ENCODE results near the gene BATF2. TPM values are rescaled to one million over a fixed set of nuclear protein-coding genes. Genes with fewer than 3 reads are reported as not detected.

Gene BATF2
- total and polyA plus RNA-seq, 2 donors = 0.85 to 5.8 TPM

DNA sequence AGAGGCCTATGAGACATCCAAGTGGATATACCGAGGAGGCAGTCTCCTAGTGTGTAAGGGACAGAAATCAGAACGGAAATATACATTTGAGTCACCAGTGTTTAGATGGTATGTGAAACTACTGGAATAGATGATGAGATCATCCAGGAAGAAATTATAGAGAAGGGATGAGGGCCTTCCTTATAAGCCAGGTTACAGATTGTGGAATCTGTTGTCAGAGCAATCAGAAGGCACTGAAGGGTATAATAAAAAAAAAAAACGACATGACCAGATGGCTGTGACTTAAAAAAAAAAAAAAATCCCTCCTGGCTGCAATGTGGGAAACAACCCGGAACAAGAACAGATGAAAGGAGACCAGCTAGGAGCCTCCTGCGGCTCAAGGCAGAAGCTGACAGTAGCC, 27.6 kb downstream of the BATF2 start:
- H3K4me3 ChIP-seq (ENCODE audit: low read depth, low read length) = no peak overlapping the region
- H3K36me3 ChIP-seq (ENCODE audit: insufficient read depth) = no peaks in the 10 kb centered on the region
- DNase-seq (ENCODE audit: extremely low spot score) = no peak
- peaks cover 2% of the 10 kb centered on the region for H3K4me1 ChIP-seq (ENCODE audit: insufficient read depth)
- 38% methylated on average over 5 of the region's 5 CpGs for WGBS
- H3K27ac ChIP-seq (ENCODE audit: low read depth) = no peak overlapping the region

DNA sequence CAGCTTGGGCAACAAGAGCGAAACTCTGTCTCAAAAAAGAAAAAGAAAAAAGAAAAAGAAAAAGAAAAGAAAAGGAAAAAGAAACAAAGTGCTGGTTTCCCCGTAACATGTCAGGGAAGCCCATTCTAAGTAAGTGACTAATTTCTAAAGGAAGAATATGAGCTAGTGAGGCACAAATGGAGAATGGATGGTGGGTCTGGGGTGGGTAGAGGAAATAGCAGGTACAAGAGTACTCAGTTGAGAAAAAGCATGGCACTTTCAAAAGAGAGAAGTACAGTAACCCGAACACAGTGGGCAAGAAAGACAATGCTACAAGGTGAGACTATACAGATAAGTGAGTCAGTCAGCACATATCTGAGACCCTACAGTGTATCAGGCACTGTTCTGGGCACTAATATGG, 29.4 kb downstream of the BATF2 start:
- no peak overlapping the region for H3K4me3 ChIP-seq (ENCODE audit: low read depth, low read length)
- H3K36me3 ChIP-seq (ENCODE audit: insufficient read depth) = no peaks in the 10 kb centered on the region
- 89% methylated on average over 3 of the region's 3 CpGs for WGBS
- H3K27ac ChIP-seq (ENCODE audit: low read depth) = no peak overlapping the region
- H3K4me1 ChIP-seq (ENCODE audit: insufficient read depth) = peaks cover 2% of the 10 kb centered on the region
- DNase-seq (ENCODE audit: extremely low spot score) = no peak

DNA sequence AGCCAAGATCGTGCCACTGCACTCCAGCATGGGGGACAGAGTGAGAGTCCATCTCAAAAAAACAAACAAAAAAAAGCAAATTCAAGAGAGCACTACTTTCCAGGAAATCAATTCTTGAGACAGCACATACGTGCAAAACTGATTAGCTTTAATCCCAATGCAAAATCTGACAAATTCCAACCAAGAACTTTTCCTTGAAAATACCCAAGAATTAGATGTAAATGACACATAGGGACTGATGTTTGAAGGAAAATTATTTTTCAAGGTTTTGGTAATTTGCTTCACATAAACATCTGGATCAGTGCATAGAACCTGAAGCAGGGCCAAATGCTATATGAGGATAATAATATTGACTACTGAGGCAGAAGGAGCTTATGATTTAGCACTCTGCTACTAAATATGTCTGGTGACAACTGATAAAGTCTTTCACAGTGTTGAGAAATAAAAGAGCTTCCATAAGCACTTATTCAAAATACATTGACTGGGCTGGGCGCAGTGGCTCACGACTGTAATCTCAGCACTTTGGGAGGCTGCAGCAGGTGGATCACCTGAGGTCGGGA, 33.6 kb downstream of the BATF2 start:
- Histone ChIP-seq H3K4me3 (ENCODE audit: low read depth, low read length) (no peak overlapping the region), H3K36me3 (ENCODE audit: insufficient read depth) (no peaks in the 10 kb centered on the region), H3K27ac (ENCODE audit: low read depth) (no peak overlapping the region), H3K4me1 (ENCODE audit: insufficient read depth) (no peaks in the 10 kb centered on the region)
- WGBS = 78% methylated on average over 5 of the region's 5 CpGs
- no peak for DNase-seq (ENCODE audit: extremely low spot score)

DNA sequence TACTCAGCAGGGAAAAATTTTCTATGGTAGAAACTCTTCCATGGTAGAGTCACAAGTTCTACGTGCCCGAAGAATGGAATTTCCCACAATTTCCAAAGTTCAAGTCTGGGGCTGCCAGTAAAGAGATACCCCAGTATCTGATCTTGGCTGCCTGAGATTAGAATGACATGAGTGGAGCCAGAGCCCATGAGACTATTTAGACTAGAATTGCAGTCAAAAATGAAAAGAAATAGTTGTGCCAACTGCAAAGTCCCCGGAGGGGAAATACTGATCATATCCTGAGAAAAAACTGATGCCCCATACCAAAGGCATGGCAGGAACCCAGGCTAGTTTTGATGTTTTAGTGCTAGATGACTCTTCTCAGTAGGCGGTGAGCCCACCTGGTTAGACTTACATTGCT, 36.1 kb downstream of the BATF2 start:
- Histone ChIP-seq H3K4me1 (ENCODE audit: insufficient read depth) (no peaks in the 10 kb centered on the region), H3K4me3 (ENCODE audit: low read depth, low read length) (no peak overlapping the region), H3K27ac (ENCODE audit: low read depth) (no peak overlapping the region), H3K36me3 (ENCODE audit: insufficient read depth) (no peaks in the 10 kb centered on the region)
- no peak for DNase-seq (ENCODE audit: extremely low spot score)
- 34% methylated on average over 4 of the region's 4 CpGs for WGBS

DNA sequence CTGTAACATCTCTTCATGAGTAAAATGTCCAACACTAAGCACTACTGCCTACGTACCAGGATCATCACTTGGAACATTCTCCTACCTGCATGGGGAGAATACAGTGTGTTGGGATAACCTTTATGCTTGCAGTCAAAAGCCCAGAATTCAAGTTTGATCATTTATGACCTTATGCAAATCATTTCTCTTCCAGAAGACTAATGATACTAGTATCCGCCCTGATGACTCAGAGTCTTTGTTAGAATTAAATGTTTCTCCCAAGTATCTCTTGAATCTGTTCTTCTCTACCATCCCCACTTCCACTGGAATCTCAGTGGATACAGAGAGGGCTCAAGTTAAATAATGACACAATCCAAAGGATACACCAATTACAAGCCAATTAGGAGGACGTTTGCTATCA, 37.3 kb downstream of the BATF2 start:
- DNase-seq (ENCODE audit: extremely low spot score) = no peak
- no peak overlapping the region for H3K27ac ChIP-seq (ENCODE audit: low read depth)
- no peaks in the 10 kb centered on the region for H3K4me1 ChIP-seq (ENCODE audit: insufficient read depth)
- H3K36me3 ChIP-seq (ENCODE audit: insufficient read depth) = no peaks in the 10 kb centered on the region
- WGBS = 57% methylated on average over 3 of the region's 3 CpGs
- no peak overlapping the region for H3K4me3 ChIP-seq (ENCODE audit: low read depth, low read length)

DNA sequence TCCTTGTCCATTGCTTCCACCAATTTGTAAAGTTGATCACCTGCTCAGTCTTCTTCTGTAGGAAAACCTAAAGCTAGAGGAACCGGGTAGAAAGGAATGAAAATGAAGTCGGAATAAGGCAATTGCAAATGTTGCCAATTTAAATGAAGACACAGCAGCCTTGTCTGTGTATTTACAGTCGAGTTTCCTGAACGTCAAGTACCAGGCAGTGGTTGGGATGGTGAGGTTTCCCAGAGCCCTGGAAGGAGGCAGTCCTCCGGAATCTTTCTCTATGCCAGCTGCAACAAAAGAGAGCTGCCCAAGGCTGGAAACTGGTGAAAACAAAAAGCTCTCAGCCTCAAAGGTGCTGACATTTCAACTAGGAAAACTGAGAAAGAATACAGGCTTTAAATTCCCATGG, 42.6 kb downstream of the BATF2 start:
- Histone ChIP-seq H3K27ac (ENCODE audit: low read depth) (no peak overlapping the region), H3K4me1 (ENCODE audit: insufficient read depth) (no peaks in the 10 kb centered on the region), H3K4me3 (ENCODE audit: low read depth, low read length) (no peak overlapping the region), H3K36me3 (ENCODE audit: insufficient read depth) (no peaks in the 10 kb centered on the region)
- WGBS = 46% methylated on average over 5 of the region's 5 CpGs
- DNase-seq (ENCODE audit: extremely low spot score) = no peak

DNA sequence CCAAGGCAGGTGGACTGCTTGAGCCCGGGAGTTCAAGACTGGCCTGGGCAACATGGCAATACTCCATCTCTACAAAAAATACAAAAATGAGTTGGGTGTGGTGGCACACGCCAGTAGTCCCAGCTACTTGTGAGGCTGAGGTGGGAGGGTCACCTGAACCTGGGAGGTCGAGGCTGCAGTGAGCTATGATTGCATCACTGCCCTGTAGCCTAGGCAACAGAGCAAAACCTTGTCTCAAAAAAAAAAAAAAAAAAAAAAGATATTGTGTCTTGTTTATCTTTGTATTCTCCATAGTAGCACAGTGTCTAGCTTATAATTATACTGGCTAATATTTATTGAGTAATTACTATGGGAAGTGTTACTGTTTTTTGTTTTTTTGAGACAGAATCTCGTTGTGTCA, 45.2 kb downstream of the BATF2 start:
- no peaks in the 10 kb centered on the region for H3K4me1 ChIP-seq (ENCODE audit: insufficient read depth)
- DNase-seq (ENCODE audit: extremely low spot score) = no peak
- WGBS = 70% methylated on average over 4 of the region's 4 CpGs

DNA sequence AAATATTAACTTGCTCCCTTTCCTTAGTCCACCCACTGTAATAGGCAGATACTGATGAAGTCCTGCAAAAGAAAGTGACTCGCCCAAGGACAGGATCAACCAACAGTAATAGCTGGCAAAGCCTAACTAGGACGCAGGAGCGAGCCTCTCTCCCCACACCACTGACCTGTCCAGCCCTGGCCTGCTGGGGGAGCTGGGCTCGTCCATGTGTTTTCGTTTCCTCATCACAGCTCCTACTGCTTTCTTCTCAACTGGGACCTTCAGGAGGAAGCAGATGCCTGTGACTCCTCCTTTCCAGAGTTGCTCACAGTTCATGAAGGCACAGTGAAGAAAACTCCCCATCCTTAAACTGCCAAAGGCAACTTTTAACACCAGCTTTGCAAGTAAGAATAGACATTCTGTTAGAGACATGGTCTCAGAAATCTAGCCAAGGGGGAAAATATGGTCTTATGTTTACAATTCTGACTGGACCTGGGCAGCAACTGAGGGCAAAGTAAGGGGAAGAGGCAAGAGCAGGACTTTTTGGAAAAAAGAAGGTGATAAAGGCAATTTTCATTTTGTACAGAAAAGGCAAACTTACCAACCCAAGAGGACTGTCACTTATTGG, 49.5 kb downstream of the BATF2 start:
- DNase-seq (ENCODE audit: extremely low spot score) = no peak
- Histone ChIP-seq H3K4me3 (ENCODE audit: low read depth, low read length) (no peak overlapping the region), H3K4me1 (ENCODE audit: insufficient read depth) (no peaks in the 10 kb centered on the region), H3K27ac (ENCODE audit: low read depth) (no peak overlapping the region), H3K36me3 (ENCODE audit: insufficient read depth) (no peaks in the 10 kb centered on the region)
- 48% methylated on average over 5 of the region's 5 CpGs for WGBS

More for the DNA sequence above, 45.2 kb downstream of the BATF2 start:
- Histone ChIP-seq H3K4me3 (ENCODE audit: low read depth, low read length) (no peak overlapping the region), H3K36me3 (ENCODE audit: insufficient read depth) (no peaks in the 10 kb centered on the region), H3K27ac (ENCODE audit: low read depth) (no peak overlapping the region)

Small RNAs within 50 kb of the gene (small RNA-seq; reads per million reads assigned to genes)
- gene MIR6879 (not detected), gene SNX15 (not detected)

Other genes with a start within 250 kb of the BATF2 start
- gene PYGM, start 237.0 kb downstream of the BATF2 start, total RNA-seq = 15.1 TPM
- 33.6 TPM for gene PYGM, start 237.0 kb downstream of the BATF2 start, polyA plus RNA-seq
- gene SF1, start 218.4 kb downstream of the BATF2 start, total RNA-seq = 111 TPM
- gene SF1, start 218.4 kb downstream of the BATF2 start, polyA plus RNA-seq = 115 TPM
- gene MAP4K2, start 193.8 kb downstream of the BATF2 start, total RNA-seq = 11.7 TPM
- gene MAP4K2, start 193.8 kb downstream of the BATF2 start, polyA plus RNA-seq = 13.9 TPM
- gene MEN1, start 186.4 kb downstream of the BATF2 start, total RNA-seq = 11.3 TPM
- 17.4 TPM for gene MEN1, start 186.4 kb downstream of the BATF2 start, polyA plus RNA-seq
- gene CDC42BPG, start 152.3 kb downstream of the BATF2 start, total RNA-seq = 4.3 TPM
- 3.2 TPM for gene CDC42BPG, start 152.3 kb downstream of the BATF2 start, polyA plus RNA-seq
- 31.3 TPM for gene EHD1, start 118.3 kb downstream of the BATF2 start, total RNA-seq
- gene EHD1, start 118.3 kb downstream of the BATF2 start, polyA plus RNA-seq = 50.5 TPM
- 7.6 TPM for gene ATG2A, start 79.8 kb downstream of the BATF2 start, total RNA-seq
- 21.4 TPM for gene ATG2A, start 79.8 kb downstream of the BATF2 start, polyA plus RNA-seq
- gene PPP2R5B, start 72.3 kb downstream of the BATF2 start, total RNA-seq = 7.3 TPM
- 22.1 TPM for gene PPP2R5B, start 72.3 kb downstream of the BATF2 start, polyA plus RNA-seq
- not detected for gene GPHA2, start 61.1 kb downstream of the BATF2 start, total RNA-seq
- not detected for gene GPHA2, start 61.1 kb downstream of the BATF2 start, polyA plus RNA-seq
- not detected for gene MAJIN, start 24.9 kb downstream of the BATF2 start, total RNA-seq
- gene MAJIN, start 24.9 kb downstream of the BATF2 start, polyA plus RNA-seq = not detected
- gene ARL2, start 17.2 kb upstream of the BATF2 start, total RNA-seq = 37.9 TPM
- gene ARL2, start 17.2 kb upstream of the BATF2 start, polyA plus RNA-seq = 170 TPM
- 9.4 TPM for gene SNX15, start 30.5 kb upstream of the BATF2 start, total RNA-seq
- 34.5 TPM for gene SNX15, start 30.5 kb upstream of the BATF2 start, polyA plus RNA-seq
- gene SAC3D1, start 44.2 kb upstream of the BATF2 start, total RNA-seq = 3.0 TPM
- 14.7 TPM for gene SAC3D1, start 44.2 kb upstream of the BATF2 start, polyA plus RNA-seq
- 11.7 TPM for gene NAALADL1, start 61.6 kb upstream of the BATF2 start, total RNA-seq
- 38.1 TPM for gene NAALADL1, start 61.6 kb upstream of the BATF2 start, polyA plus RNA-seq
- 3.9 TPM for gene CDCA5, start 87.1 kb upstream of the BATF2 start, total RNA-seq
- 1.2 TPM for gene CDCA5, start 87.1 kb upstream of the BATF2 start, polyA plus RNA-seq
- 14.6 TPM for gene ZFPL1, start 87.3 kb upstream of the BATF2 start, total RNA-seq
- 50.8 TPM for gene ZFPL1, start 87.3 kb upstream of the BATF2 start, polyA plus RNA-seq
- gene VPS51, start 99.2 kb upstream of the BATF2 start, total RNA-seq = 107 TPM
- 167 TPM for gene VPS51, start 99.2 kb upstream of the BATF2 start, polyA plus RNA-seq
- 9.6 TPM for gene TM7SF2, start 114.9 kb upstream of the BATF2 start, total RNA-seq
- 12.1 TPM for gene TM7SF2, start 114.9 kb upstream of the BATF2 start, polyA plus RNA-seq
- gene ZNHIT2, start 120.7 kb upstream of the BATF2 start, total RNA-seq = 2.6 TPM
- gene ZNHIT2, start 120.7 kb upstream of the BATF2 start, polyA plus RNA-seq = 19.8 TPM
- gene FAU, start 125.2 kb upstream of the BATF2 start, total RNA-seq = 177 TPM
- 1,282 TPM for gene FAU, start 125.2 kb upstream of the BATF2 start, polyA plus RNA-seq
- gene MRPL49, start 125.3 kb upstream of the BATF2 start, total RNA-seq = 26.8 TPM
- 55.6 TPM for gene MRPL49, start 125.3 kb upstream of the BATF2 start, polyA plus RNA-seq
- 16.2 TPM for gene SYVN1, start 137.5 kb upstream of the BATF2 start, total RNA-seq
- gene SYVN1, start 137.5 kb upstream of the BATF2 start, polyA plus RNA-seq = 29.3 TPM
- gene SPDYC, start 173.3 kb upstream of the BATF2 start, total RNA-seq = not detected
- gene SPDYC, start 173.3 kb upstream of the BATF2 start, polyA plus RNA-seq = not detected
- 94.3 TPM for gene CAPN1, start 185.0 kb upstream of the BATF2 start, total RNA-seq
- gene CAPN1, start 185.0 kb upstream of the BATF2 start, polyA plus RNA-seq = 123 TPM

Measured in urinary bladder (tissue), 4 donors.